AG20443 (cell line): ENCODE results near the gene SNX8.

Experiments used
- DNase-seq: peaks from one replicate; pipeline ENCODE4 v3.0.0; 2012; ENCODE audit warnings: low spot score, mixed read lengths

SNX8 gene

DNA sequence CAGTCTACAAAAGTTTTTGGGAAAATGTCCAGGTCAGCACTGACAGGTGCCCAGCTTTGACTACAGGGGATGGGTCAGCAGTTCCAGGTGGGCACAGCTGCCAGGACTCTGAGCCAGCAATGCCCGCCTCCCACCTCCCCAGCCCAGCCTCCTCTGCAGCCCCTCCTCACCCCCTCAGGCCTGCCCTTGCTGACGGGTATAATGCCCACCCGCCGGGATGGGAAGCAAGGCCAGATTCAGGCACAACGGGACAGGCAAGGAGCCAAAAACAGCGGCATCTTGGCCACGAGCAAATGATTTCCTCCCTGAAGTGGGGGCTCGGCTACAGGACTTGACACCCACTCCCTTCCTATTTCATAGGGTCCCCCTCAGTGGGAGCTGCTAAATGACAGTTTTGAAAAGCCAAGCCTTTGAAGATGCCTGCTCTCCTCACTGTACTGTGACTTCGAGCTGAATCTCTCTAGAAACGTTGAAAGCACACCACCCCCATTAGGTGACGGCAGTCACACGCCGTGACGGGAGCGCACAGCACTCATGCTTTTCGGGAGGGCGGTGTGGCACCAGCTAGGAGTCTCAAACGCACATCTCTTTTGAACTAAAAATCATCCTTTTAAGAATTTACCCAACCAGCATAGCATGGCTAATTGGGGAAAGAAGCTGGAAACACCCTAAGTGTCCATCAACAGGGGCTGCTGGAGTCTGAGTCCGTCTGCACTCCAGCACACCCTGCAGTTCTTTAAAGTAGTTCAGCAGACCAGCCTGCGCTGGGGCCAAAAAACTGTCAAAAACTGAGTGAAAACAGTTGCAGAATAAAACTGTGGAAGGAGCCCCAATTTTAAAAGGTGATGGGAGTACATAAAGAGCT, 111.1 kb downstream of the SNX8 start:
- DNase-seq, result no peak

DNA sequence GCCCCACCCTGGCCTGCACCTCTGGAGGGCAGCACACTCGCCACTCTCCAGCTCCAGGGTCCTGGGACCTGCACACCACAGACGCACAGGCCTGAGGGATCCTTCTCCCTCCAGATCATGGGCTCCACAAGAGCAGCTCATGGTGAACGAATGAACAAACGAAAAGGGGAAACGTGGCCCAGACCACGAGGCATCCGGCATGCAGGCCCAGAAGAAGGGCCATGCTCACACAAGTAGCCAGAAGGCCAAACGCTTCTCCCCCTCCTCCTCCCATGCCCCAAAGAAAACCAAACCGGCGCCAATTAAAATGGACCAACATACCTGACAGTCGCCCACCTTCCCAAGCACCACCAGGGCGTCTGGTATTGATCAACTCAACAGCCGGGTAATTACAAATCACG, 111.9 kb downstream of the SNX8 start:
- DNase-seq, result no peak
